DND-41 (cell line): Measurements from ENCODE around the gene TRMT1L.

Source experiments
- CTCF ChIP-seq: IDR thresholded peaks from 2 replicates; pipeline ENCODE4 v1.5.1; 2012; ENCODE audit warnings: borderline replicate concordance, low read length, moderate library complexity, mild to moderate bottlenecking; ENCODE audit not compliant: poor library complexity, severe bottlenecking; ENCODE audit errors: extremely low read depth
- EZH2 ChIP-seq: IDR thresholded peaks from 3 replicates; pipeline ENCODE4 v1.6.1; 2012; ENCODE audit warnings: borderline replicate concordance, low read depth, mild to moderate bottlenecking, moderate library complexity, low read length, inconsistent platforms; ENCODE audit not compliant: severe bottlenecking

GRCh38 chr1:185162491-185162890 is 5.7 kb upstream of the TRMT1L start:
- TF ChIP-seq CTCF (no peak), EZH2 (no peak)
